HFFc6 (cell line): Measurements from ENCODE around the gene KIAA2012. TPM values are rescaled to one million over a fixed set of nuclear protein-coding genes. Genes with fewer than 3 reads are reported as not detected.

Source experiments
- DNase-seq: peaks from one replicate; pipeline ENCODE4 v3.0.0-alpha.2; 2018
- H3K27ac Mint-ChIP-seq: 2 replicates; pipeline ENCODE4 v1.8.0; 2020; ENCODE audit warnings: mild to moderate bottlenecking, mixed read lengths
- H3K27me3 Mint-ChIP-seq: 2 replicates; pipeline ENCODE4 v1.8.0; 2021; ENCODE audit warnings: mild to moderate bottlenecking, moderate library complexity, mixed read lengths; ENCODE audit not compliant: insufficient read depth
- H3K36me3 Mint-ChIP-seq: 2 replicates; pipeline ENCODE4 v1.8.0; 2021; ENCODE audit warnings: low read depth, mixed read lengths
- H3K4me1 Mint-ChIP-seq: 2 replicates; pipeline ENCODE4 v1.8.0; 2020; ENCODE audit warnings: low read depth, mixed read lengths
- H3K4me3 Mint-ChIP-seq: 2 replicates; pipeline ENCODE4 v1.8.0; 2020; ENCODE audit warnings: mild to moderate bottlenecking, moderate library complexity, mixed read lengths
- H3K9me3 Mint-ChIP-seq: 2 replicates; pipeline ENCODE4 v1.8.0; 2020; ENCODE audit warnings: mild to moderate bottlenecking, mixed read lengths
- total RNA-seq, 6 experiments: library from RNA; stranded (reverse); fragmentation: NEBNext Ultra II Directional; extraction: Animal tissue kit (Norgen Biotek cat#: 25700); gene quantifications; 2 replicates in 1 of 6; 3 replicates in 5 of 6; pipeline ENCODE4 v1.2.3, GENCODE V29; 2021
- TF ChIP-seq, protein P1 (sequence below): fragments of 200-600 bp; sonication (generic); IDR thresholded peaks from 2 replicates; pipeline ENCODE4 v1.5.0; 2021; ENCODE audit warnings: antibody characterized with exemption, mild to moderate bottlenecking

Gene KIAA2012
- total RNA-seq, 6 experiments from 2014 or later = 0.09 to 0.40 (median 0.26) TPM

DNA sequence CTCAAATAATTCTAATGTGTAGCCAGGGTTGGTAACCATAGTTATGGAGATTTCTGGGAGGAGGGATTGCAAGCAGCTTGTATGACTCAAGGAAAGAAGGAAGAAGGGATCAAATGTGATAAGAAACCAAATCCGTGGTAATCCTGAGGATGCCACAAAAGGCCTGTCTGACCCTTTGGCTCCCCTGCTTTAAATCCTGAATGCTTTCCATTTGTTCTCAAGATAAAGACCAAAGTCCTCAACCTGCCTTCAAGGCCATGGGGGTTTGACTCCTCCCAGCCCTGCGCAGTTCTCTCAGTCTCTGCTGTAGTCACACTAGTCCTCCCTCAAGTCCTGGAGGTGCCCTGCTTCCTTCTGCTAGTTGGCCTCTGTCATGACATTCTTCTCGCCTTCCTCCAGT, 91.4 kb downstream of the KIAA2012 start:
- Mint-ChIP-seq H3K4me1 (peaks cover 30% of the 10 kb centered on the region), H3K9me3 (no peaks in the 10 kb centered on the region), H3K4me3 (no peak overlapping the region), H3K27ac (no peak overlapping the region), H3K36me3 (no peaks in the 10 kb centered on the region), H3K27me3 (no peaks in the 10 kb centered on the region; the same call in 1 of the 2 replicates)
- DNase-seq = no peak
- TF ChIP-seq, protein P1, sequence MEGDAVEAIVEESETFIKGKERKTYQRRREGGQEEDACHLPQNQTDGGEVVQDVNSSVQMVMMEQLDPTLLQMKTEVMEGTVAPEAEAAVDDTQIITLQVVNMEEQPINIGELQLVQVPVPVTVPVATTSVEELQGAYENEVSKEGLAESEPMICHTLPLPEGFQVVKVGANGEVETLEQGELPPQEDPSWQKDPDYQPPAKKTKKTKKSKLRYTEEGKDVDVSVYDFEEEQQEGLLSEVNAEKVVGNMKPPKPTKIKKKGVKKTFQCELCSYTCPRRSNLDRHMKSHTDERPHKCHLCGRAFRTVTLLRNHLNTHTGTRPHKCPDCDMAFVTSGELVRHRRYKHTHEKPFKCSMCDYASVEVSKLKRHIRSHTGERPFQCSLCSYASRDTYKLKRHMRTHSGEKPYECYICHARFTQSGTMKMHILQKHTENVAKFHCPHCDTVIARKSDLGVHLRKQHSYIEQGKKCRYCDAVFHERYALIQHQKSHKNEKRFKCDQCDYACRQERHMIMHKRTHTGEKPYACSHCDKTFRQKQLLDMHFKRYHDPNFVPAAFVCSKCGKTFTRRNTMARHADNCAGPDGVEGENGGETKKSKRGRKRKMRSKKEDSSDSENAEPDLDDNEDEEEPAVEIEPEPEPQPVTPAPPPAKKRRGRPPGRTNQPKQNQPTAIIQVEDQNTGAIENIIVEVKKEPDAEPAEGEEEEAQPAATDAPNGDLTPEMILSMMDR = no peak

DNA sequence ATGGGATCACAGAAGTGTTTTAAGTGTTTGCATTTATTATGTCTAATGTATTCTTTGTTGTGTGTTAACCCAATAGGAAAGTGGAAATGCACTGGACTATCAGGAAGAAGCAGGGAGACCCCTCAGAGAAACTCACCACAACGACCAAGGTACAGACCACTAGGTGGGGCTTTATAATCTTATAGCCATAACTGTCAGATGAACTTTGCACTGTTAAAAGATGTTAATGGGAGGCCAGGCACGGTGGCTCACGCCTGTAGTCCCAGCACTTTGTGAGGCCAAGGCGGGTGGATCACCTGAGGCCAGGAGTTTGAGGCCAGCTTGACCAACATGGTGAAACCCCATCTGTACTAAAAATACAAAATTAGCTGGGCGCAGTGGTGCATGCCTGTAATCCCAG, 92.2 kb downstream of the KIAA2012 start:
- DNase-seq = no peak
- Mint-ChIP-seq H3K27me3 (no peaks in the 10 kb centered on the region; the same call in 1 of the 2 replicates), H3K9me3 (no peaks in the 10 kb centered on the region), H3K4me3 (no peak overlapping the region), H3K27ac (no peak overlapping the region), H3K4me1 (peaks cover 30% of the 10 kb centered on the region), H3K36me3 (no peaks in the 10 kb centered on the region)
- TF ChIP-seq, protein P1 = no peak; the same call in 1 of the 2 replicates

DNA sequence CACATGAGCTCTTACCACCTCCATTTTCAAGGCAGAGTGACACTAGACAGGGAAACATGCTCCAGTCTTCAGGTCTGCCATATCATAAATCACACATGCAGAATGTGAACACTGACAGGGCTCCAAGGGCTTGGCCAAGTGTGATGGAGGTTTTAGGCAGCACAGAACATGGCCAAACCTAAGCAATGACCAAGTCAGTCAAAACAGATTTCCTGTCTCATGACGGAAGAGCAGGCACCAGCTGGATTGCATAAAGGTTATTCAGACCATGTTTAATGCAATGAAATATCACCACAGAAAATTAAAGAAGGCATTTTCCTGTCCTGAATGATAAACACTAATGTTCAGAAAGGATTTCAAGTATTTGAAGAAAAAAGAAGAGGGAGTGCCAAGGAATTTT, 92.9 kb downstream of the KIAA2012 start:
- TF ChIP-seq, protein P1 = no peak
- H3K4me3 Mint-ChIP-seq = no peak overlapping the region
- no peak overlapping the region for H3K27ac Mint-ChIP-seq
- no peak for DNase-seq
- no peaks in the 10 kb centered on the region for H3K9me3 Mint-ChIP-seq
- no peaks in the 10 kb centered on the region; the same call in 1 of the 2 replicates for H3K27me3 Mint-ChIP-seq
- H3K36me3 Mint-ChIP-seq = no peaks in the 10 kb centered on the region
- peaks cover 29% of the 10 kb centered on the region for H3K4me1 Mint-ChIP-seq

DNA sequence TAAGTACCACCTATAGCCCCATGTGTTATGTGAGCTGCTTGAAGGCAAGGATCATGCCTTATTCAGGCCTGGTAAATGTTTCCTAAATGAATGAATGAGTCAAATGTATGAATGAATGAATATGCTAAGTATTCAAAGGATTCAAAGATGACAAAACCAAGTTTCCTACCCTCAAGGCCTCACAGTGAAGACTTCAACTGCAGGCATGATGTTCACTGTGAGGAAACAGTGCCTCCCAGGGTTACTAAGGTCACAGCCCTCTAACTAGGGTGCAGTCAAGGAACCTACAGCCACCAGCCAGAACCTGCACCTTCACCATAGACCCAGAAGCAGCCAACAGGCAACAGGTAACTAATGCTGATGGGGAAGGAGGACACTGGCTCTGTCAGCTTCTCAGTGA, 96.1 kb downstream of the KIAA2012 start:
- Mint-ChIP-seq H3K27me3 (no peaks in the 10 kb centered on the region; the same call in 1 of the 2 replicates), H3K9me3 (no peaks in the 10 kb centered on the region), H3K36me3 (no peaks in the 10 kb centered on the region), H3K4me1 (peaks cover 25% of the 10 kb centered on the region), H3K4me3 (no peak overlapping the region), H3K27ac (no peak overlapping the region)
- TF ChIP-seq, protein P1 = no peak
- no peak for DNase-seq

DNA sequence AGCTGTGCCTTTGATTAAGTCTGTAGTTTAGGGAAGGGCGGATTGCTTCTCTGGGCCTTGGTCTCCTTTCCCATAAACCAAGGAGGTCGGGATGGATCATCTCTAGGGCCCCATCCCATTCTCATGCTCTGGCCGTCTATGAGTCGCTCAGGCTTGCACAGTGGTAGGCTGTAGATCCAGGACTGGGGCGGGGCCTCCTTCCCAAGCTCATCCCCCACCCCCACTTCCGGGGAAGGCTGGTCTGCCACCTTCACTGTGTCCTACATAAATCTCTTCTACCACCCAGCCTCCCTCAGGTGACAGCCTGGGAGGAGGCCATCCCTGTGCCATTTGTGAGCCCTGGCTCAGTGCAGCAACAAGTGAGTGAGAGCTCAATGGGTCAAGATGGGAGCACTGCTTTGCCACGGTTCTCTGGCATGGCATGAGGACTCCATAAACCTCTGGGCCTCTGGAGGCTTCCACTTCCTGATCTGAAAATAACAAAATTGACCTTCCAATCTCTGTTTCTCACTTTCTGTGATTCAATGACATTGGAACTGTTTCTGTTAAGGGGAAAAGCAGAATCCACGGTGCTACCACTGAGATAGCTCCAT, 96.9 kb downstream of the KIAA2012 start:
- TF ChIP-seq, protein P1 = no peak
- no peak overlapping the region for H3K4me3 Mint-ChIP-seq
- no peak overlapping the region for H3K27ac Mint-ChIP-seq
- no peaks in the 10 kb centered on the region for H3K27me3 Mint-ChIP-seq
- H3K4me1 Mint-ChIP-seq = peaks cover 18% of the 10 kb centered on the region
- no peak for DNase-seq
- H3K36me3 Mint-ChIP-seq = no peaks in the 10 kb centered on the region
- no peaks in the 10 kb centered on the region for H3K9me3 Mint-ChIP-seq
